ENCODE results near the gene TSEN34.

GRCh38 chr19:54168174-54168917 is 22.8 kb upstream of the TSEN34 start:
- TF ChIP-seq CTCF (IDR thresholded peaks at IDR 0.05) (peak in 5 of 7 experiments; percentile 65 to 96 (median 84)), POLR2A (IDR thresholded peaks at IDR 0.05) (no peak)

Measured in stomach (tissue), 4 donors.